SKM-1 treated with dmso at 0.1 percent for 144 hours (cell line): ENCODE data around the gene FGGY.

ENCODE experiments used
- DNase-seq: peaks from one replicate; lab custom pipeline; 2025; ENCODE audit not compliant: unreplicated experiment; lab: John Stamatoyannopoulos, UW

Gene FGGY

DNA sequence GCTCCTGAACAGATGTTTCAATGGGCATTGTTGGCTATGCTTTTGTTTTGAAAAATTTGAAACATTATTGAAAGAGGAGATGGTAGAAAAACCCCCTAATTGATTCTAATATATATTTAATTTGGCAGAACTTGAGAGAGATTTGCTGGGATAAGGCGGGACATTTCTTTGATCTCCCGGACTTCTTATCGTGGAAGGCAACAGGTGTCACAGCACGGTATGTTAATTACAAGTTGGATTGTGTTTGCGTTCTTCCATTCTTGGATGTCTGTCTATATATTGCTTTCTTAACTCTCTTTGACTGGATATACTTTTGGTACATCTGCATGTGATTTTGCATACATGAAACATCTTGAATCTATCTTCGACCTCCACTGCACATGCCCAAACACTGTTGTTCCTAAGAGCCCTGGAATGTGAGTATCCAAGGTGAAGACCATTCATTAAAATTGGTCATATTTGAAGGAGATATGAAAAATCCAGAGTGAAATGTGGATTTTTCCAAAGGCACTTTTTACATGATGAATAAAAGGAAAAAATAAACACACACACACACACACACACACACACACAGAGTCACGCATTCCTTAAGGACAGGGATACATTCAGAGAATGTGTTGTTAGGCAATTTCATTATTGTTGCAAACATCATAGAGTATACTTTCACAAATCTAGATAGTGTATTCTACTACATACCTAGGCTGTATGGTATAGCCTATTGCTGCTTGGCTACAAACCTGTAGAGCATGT is 81.9 kb downstream of the FGGY start:
- no peak for DNase-seq

- DNase-seq: no peak
Observed at GRCh38 chr1:59379371-59379728, 82.5 kb downstream of the FGGY start.

- no peak for DNase-seq
Observed at GRCh38 chr1:59383963-59384362, 87.1 kb downstream of the FGGY start.

DNA sequence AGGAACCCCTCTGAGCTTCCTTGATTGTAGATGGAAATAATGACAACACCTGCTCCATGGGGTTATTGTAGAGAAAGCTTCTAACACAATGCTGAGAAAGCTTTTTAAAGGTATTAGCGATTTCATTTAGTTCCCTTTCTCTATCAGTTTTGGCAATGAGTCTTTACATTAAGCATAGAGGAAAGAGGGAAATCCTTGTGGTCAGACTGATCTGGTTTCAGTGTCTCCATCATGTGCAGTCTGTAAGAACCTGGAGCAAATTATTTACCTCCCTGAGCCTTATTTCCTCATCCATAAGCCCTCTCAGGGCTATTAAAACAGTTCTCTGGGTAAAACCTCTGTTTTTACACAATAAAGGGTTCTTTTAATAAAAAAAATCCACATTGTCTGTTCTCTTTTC is 87.5 kb downstream of the FGGY start:
- DNase-seq: no peak

- no peak for DNase-seq
Observed at GRCh38 chr1:59388191-59388590, 91.3 kb downstream of the FGGY start.

- DNase-seq: no peak
Observed at GRCh38 chr1:59389847-59390246, 93.0 kb downstream of the FGGY start.

- DNase-seq: no peak
Observed at GRCh38 chr1:59390307-59390706, 93.4 kb downstream of the FGGY start.

GRCh38 chr1:59391212-59392179 is 94.6 kb downstream of the FGGY start:
- DNase-seq: peak; percentile 6

DNA sequence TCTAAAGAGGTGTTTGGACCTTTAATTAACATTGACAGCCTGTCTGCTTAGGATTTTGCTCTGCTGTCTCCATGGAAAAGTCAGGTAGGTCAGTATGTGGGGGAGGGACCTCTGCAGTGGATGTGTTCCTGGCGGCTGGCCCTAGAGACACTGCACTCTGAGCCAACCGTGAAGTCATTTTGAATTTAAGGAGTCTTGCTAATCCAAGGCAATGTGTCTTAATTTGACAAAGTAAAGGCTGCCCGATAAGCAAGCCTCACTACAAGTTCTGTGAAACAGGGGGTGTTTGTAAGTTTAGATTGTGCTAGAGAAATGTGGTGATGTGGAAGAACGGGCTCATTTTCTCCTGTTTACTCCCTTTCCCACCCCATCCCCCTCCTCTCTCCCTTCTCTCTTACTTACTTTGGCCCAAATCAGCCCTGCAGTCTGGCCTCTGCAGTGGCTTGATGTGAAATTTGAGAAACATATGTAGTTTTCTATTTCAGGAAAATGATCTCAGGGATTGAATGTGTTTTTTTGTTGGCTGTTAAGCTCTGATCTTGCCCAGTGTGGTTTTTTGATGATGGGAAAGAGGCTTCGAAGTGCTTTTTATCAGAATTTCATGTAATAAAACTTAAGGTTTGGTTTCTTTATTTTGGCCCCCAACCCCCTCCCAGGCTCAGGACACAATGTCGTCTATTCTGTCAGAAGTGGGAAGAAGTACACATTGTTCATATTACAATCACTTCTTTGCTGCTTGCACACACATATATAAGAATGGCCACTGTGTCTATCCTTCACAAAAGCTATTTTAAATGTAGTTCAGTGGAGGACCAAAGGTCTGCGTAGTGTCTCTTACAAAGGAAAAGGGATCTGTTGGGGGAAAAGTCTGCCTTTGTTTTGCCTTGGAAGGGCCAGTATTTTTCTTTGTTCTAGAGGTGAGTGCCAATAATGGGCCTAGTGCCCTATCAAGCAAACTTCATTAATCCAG is 96.6 kb downstream of the FGGY start:
- DNase-seq: no peak

- no peak for DNase-seq
Observed at GRCh38 chr1:59394706-59395425, 98.0 kb downstream of the FGGY start.

GRCh38 chr1:59396387-59396786 is 99.5 kb downstream of the FGGY start:
- peak; percentile 3 for DNase-seq

GRCh38 chr1:59397139-59397858 is 100.4 kb downstream of the FGGY start:
- DNase-seq: no peak

- DNase-seq: no peak
Observed at GRCh38 chr1:59399642-59400041, 102.7 kb downstream of the FGGY start.

GRCh38 chr1:59401581-59401980 is 104.7 kb downstream of the FGGY start:
- DNase-seq: no peak

GRCh38 chr1:59404796-59405195 is 107.9 kb downstream of the FGGY start:
- no peak for DNase-seq

GRCh38 chr1:59406437-59407164 is 109.7 kb downstream of the FGGY start:
- no peak for DNase-seq

- DNase-seq: no peak
Observed at GRCh38 chr1:59408608-59409240, 111.8 kb downstream of the FGGY start.

DNA sequence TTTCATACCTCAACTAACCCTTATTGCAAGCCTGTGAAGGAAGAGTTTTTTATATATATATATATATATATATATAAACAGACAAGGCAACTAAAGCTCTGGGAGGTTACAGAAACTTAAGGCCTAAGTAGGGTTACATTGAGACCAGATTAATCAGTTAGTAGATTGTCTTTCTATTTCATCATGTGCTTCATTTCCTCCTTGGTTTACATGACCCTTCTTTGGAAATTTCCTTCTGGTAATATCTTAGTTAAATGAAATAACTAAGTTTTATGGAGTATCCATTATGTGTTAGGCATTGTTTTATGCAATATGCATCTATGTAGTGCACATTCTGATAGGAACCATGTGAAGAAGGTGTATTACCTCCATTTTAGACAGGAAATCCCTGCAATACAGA is 112.7 kb downstream of the FGGY start:
- DNase-seq: no peak

GRCh38 chr1:59409986-59410385 is 113.1 kb downstream of the FGGY start:
- no peak for DNase-seq
